ENCODE results near the gene ARHGEF9.
"Not testable (repeated sequence)": the region's sequence is repeated elsewhere in the genome, so short reads cannot be mapped to it uniquely, and the experiment has no call there.

The ARHGEF9 gene

GRCh38 chrX:63784902-63785707 is at the start of gene ARHGEF9:
ARHGEF9 (minus strand) TSS chrX:63785214; CDS start chrX:63785145, 69 bp downstream.
- TF ChIP-seq, protein P1, sequence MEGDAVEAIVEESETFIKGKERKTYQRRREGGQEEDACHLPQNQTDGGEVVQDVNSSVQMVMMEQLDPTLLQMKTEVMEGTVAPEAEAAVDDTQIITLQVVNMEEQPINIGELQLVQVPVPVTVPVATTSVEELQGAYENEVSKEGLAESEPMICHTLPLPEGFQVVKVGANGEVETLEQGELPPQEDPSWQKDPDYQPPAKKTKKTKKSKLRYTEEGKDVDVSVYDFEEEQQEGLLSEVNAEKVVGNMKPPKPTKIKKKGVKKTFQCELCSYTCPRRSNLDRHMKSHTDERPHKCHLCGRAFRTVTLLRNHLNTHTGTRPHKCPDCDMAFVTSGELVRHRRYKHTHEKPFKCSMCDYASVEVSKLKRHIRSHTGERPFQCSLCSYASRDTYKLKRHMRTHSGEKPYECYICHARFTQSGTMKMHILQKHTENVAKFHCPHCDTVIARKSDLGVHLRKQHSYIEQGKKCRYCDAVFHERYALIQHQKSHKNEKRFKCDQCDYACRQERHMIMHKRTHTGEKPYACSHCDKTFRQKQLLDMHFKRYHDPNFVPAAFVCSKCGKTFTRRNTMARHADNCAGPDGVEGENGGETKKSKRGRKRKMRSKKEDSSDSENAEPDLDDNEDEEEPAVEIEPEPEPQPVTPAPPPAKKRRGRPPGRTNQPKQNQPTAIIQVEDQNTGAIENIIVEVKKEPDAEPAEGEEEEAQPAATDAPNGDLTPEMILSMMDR (IDR thresholded peaks at IDR 0.05; ENCODE audit: insufficient read depth, low read length, missing control alignments): no peak
- ChIA-PET POLR2A (no interaction called here), CTCF (no interaction called here)
- DNase-seq (ENCODE audit: low read depth, low spot score): no peak
- H3K4me3 ChIP-seq (ENCODE audit: low read depth, low read length): peak within 1 kb of the TSS; percentile 29

GRCh38 chrX:63825446-63825845 is 40.4 kb upstream of the ARHGEF9 start:
- DNase-seq (ENCODE audit: low read depth, low spot score); POLR2A ChIA-PET; CTCF ChIA-PET; H3K4me3 ChIP-seq (ENCODE audit: low read depth, low read length): not testable (repeated sequence)

DNA sequence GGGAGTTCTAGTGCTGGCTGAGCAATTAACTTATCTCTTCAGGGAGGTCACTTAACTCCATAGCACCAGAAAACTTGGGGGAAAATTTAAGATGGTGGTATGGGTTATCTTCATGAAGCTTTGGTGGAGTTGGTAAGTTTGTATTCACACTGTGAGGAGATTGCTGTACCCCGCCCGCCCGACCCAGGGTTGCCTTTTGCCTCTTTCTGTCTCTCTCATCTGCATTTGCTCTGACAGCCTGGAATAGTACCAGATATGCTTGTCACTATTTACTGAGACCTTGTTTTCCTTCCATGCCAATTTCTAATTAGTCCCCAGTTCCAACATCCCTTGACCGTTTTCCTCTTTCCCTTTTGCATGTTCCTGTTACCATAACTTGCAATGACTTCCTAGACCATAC is 33.1 kb upstream of the ARHGEF9 start:
- TF ChIP-seq, protein P1 (IDR thresholded peaks at IDR 0.05; ENCODE audit: insufficient read depth, low read length, missing control alignments): no peak

DNA sequence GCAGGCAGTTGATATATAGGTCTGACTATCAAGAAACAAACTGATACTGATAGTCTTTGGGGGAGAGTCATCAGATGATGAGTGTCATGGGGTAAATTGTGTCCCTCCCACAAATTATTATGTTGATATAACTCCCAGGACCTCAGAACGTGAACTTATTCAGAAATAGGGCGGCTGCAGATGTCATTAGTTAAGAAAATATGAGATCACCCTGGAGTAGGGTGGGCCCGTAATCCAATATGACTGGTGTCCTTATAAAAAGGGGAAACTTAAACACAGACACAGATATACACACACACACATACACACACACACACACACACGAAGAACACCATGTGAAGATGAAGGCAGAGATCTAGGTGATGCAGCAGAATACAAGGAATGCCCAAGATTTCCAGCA is 32.7 kb upstream of the ARHGEF9 start:
- TF ChIP-seq, protein P1 (IDR thresholded peaks at IDR 0.05; ENCODE audit: insufficient read depth, low read length, missing control alignments): no peak
- H3K4me3 ChIP-seq (ENCODE audit: low read depth, low read length): no peak overlapping the region
- DNase-seq (ENCODE audit: low read depth, low spot score): no peak
- ChIA-PET POLR2A (no interaction called here), CTCF (no interaction called here)

More for the DNA sequence above, 33.1 kb upstream of the ARHGEF9 start:
- CTCF ChIA-PET: no interaction called here
- H3K4me3 ChIP-seq (ENCODE audit: low read depth, low read length): no peak overlapping the region
- no peak for DNase-seq (ENCODE audit: low read depth, low spot score)
- POLR2A ChIA-PET: no interaction called here

DNA sequence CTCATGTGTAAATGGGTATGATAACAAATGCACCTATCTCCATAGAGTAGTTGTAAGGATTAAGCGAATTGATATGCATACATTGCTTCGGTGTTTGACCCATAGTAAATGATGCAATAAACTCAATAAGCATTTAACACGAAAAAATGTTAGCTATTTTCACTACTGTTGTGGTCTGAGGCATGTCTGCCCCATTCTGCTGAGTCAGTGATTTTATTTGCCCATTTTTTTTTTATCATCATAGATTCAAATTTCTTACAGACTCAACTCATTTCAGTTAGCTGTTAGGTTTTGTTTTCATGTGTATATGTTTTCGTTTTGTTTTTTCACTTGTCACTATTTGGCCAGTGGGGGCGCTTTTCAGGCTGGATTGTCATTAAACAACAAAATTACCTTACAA is 27.8 kb upstream of the ARHGEF9 start:
- TF ChIP-seq, protein P1 (IDR thresholded peaks at IDR 0.05; ENCODE audit: insufficient read depth, low read length, missing control alignments): no peak
- DNase-seq (ENCODE audit: low read depth, low spot score): no peak
- CTCF ChIA-PET: no interaction called here
- POLR2A ChIA-PET: no interaction called here
- no peak overlapping the region for H3K4me3 ChIP-seq (ENCODE audit: low read depth, low read length)

- ChIA-PET CTCF (no interaction called here), POLR2A (no interaction called here)
- H3K4me3 ChIP-seq (ENCODE audit: low read depth, low read length): no peak overlapping the region
- TF ChIP-seq, protein P1 (IDR thresholded peaks at IDR 0.05; ENCODE audit: insufficient read depth, low read length, missing control alignments): no peak
- no peak for DNase-seq (ENCODE audit: low read depth, low spot score)
Measured at GRCh38 chrX:63810746-63811145, 25.7 kb upstream of the ARHGEF9 start.

- ChIA-PET CTCF (no interaction called here), POLR2A (no interaction called here)
- H3K4me3 ChIP-seq (ENCODE audit: low read depth, low read length): no peak overlapping the region
- no peak for DNase-seq (ENCODE audit: low read depth, low spot score)
- TF ChIP-seq, protein P1 (IDR thresholded peaks at IDR 0.05; ENCODE audit: insufficient read depth, low read length, missing control alignments): no peak
Measured at GRCh38 chrX:63809173-63809572, 24.2 kb upstream of the ARHGEF9 start.

- POLR2A ChIA-PET; DNase-seq (ENCODE audit: low read depth, low spot score); CTCF ChIA-PET; H3K4me3 ChIP-seq (ENCODE audit: low read depth, low read length): not testable (repeated sequence)
Measured at GRCh38 chrX:63795406-63795805, 10.4 kb upstream of the ARHGEF9 start.
